HEK293 (cell line): ENCODE measurements around the gene ZYG11B.
"Not testable (repeated sequence)": the region's sequence is repeated elsewhere in the genome, so short reads cannot be mapped to it uniquely, and the experiment has no call there.

Source experiments
- CTCF ChIA-PET: fragments of 350-600 bp; formaldehyde crosslinking; extraction: SDS; loops from one replicate; lab custom pipeline; 2021; ENCODE audit warnings: antibody characterized with exemption; lab: Yijun Ruan, JAX
- POLR2A ChIA-PET: fragments of 300-600 bp; formaldehyde crosslinking; extraction: SDS; loops from one replicate; lab custom pipeline; 2020; ENCODE audit warnings: antibody characterized with exemption, inconsistent platforms; lab: Yijun Ruan, JAX
- H3K27ac ChIP-seq: fragments of 200-500 bp; sonication (Bioruptor generic); 2 replicates; pipeline ENCODE4 v1.5.1; 2014; ENCODE audit warnings: low read depth, low read length, control low read depth, inconsistent platforms; ENCODE audit errors: extremely low read depth
- H3K36me3 ChIP-seq, 2 experiments: fragments of 200-500 bp in 1 of 2; sonication (Bioruptor generic) in 1 of 2; 1 replicate in 1 of 2; 2 replicates in 1 of 2; pipeline ENCODE4 v1.5.1; 2014 to 2017; ENCODE audit warnings: inconsistent platforms in 2 of 2, low read length in 2 of 2; ENCODE audit not compliant: control insufficient read depth in 2 of 2, insufficient read depth in 1 of 2
- H3K4me1 ChIP-seq: fragments of 200-500 bp; sonication (Bioruptor generic); 2 replicates; pipeline ENCODE4 v1.5.1; 2014; ENCODE audit warnings: mild to moderate bottlenecking, low read length, inconsistent platforms; ENCODE audit not compliant: control insufficient read depth, insufficient read depth
- H3K4me3 ChIP-seq: 2 replicates; pipeline ENCODE4 v1.5.1; 2011; ENCODE audit warnings: low read depth, mild to moderate bottlenecking, control low read depth, low read length, moderate library complexity
- H3K9me3 ChIP-seq: fragments of 200-500 bp; sonication (Bioruptor generic); 2 replicates; pipeline ENCODE4 v1.5.1; 2014; ENCODE audit warnings: low read depth, low read length, inconsistent platforms; ENCODE audit not compliant: control insufficient read depth, insufficient read depth
- EGR2 ChIP-seq: fragments of 450-650 bp; formaldehyde crosslinking; IDR thresholded peaks from 2 replicates; pipeline ENCODE4 v1.5.1; 2016; ENCODE audit warnings: low read depth, missing biosample characterization, missing genetic modification characterization
- IKZF3 ChIP-seq: fragments of 450-650 bp; IDR thresholded peaks from 2 replicates; pipeline ENCODE4 v1.5.0; 2018; ENCODE audit warnings: missing biosample characterization, mild to moderate bottlenecking, missing genetic modification characterization, moderate library complexity
- REPIN1 ChIP-seq: fragments of 450-650 bp; formaldehyde crosslinking; IDR thresholded peaks from 2 replicates; pipeline ENCODE4 v1.5.1; 2017; ENCODE audit warnings: missing biosample characterization, missing genetic modification characterization, low read depth
- TRIM28 ChIP-seq: IDR thresholded peaks from 2 replicates; pipeline ENCODE4 v1.6.1; 2011; ENCODE audit warnings: low read length, control low read depth, borderline replicate concordance
- ZBTB1 ChIP-seq: fragments of 450-650 bp; formaldehyde crosslinking; IDR thresholded peaks from 2 replicates; pipeline ENCODE4 v1.5.1; 2016; ENCODE audit warnings: missing biosample characterization, missing genetic modification characterization
- ZFHX2 ChIP-seq: fragments of 450-650 bp; formaldehyde crosslinking; conservative IDR thresholded peaks from 2 replicates; pipeline ENCODE4 v1.5.1; 2016; ENCODE audit warnings: missing biosample characterization, missing genetic modification characterization
- ZFP3 ChIP-seq: fragments of 450-650 bp; formaldehyde crosslinking; IDR thresholded peaks from 2 replicates; pipeline ENCODE4 v1.5.1; 2016; ENCODE audit warnings: low read depth, missing biosample characterization, missing genetic modification characterization
- ZNF10 ChIP-seq: fragments of 450-650 bp; formaldehyde crosslinking; IDR thresholded peaks from 2 replicates; pipeline ENCODE4 v1.5.1; 2017; ENCODE audit warnings: missing biosample characterization, missing genetic modification characterization
- ZNF214 ChIP-seq: fragments of 450-650 bp; formaldehyde crosslinking; IDR thresholded peaks from 2 replicates; pipeline ENCODE4 v1.5.1; 2017; ENCODE audit warnings: missing biosample characterization, mild to moderate bottlenecking, missing genetic modification characterization, borderline replicate concordance
- ZNF324 ChIP-seq: fragments of 450-650 bp; formaldehyde crosslinking; IDR thresholded peaks from 2 replicates; pipeline ENCODE4 v1.5.1; 2016; ENCODE audit warnings: missing biosample characterization, missing genetic modification characterization
- ZNF335 ChIP-seq: fragments of 450-650 bp; formaldehyde crosslinking; conservative IDR thresholded peaks from 2 replicates; pipeline ENCODE4 v1.5.1; 2016; ENCODE audit warnings: missing biosample characterization, missing genetic modification characterization
- ZNF549 ChIP-seq: fragments of 450-650 bp; IDR thresholded peaks from 2 replicates; pipeline ENCODE4 v1.5.1; 2018; ENCODE audit warnings: missing biosample characterization, missing genetic modification characterization, mild to moderate bottlenecking, inconsistent platforms, moderate library complexity
- ZNF558 ChIP-seq: fragments of 450-650 bp; formaldehyde crosslinking; IDR thresholded peaks from 2 replicates; pipeline ENCODE4 v1.5.1; 2016; ENCODE audit warnings: missing biosample characterization, missing genetic modification characterization
- ZNF843 ChIP-seq: fragments of 450-650 bp; formaldehyde crosslinking; IDR thresholded peaks from 2 replicates; pipeline ENCODE4 v1.5.1; 2016; ENCODE audit warnings: missing biosample characterization, missing genetic modification characterization
- ZSCAN30 ChIP-seq: fragments of 450-650 bp; IDR thresholded peaks from 2 replicates; pipeline ENCODE4 v1.5.1; 2018; ENCODE audit warnings: missing biosample characterization, mild to moderate bottlenecking, missing genetic modification characterization, moderate library complexity
- TF ChIP-seq, protein P1 (sequence below): fragments of 450-650 bp; formaldehyde crosslinking; IDR thresholded peaks from 2 replicates; pipeline ENCODE4 v1.5.1; 2016; ENCODE audit warnings: missing biosample characterization, missing genetic modification characterization
- TF ChIP-seq, protein P2 (sequence below): fragments of 450-650 bp; formaldehyde crosslinking; IDR thresholded peaks from 2 replicates; pipeline ENCODE4 v1.5.1; 2016; ENCODE audit warnings: missing biosample characterization, missing genetic modification characterization
- TF ChIP-seq, protein P3 (sequence below): fragments of 450-650 bp; formaldehyde crosslinking; IDR thresholded peaks from 2 replicates; pipeline ENCODE4 v1.5.1; 2016; ENCODE audit warnings: missing biosample characterization, missing genetic modification characterization
- TF ChIP-seq, protein P4 (sequence below): fragments of 450-650 bp; formaldehyde crosslinking; IDR thresholded peaks from 2 replicates; pipeline ENCODE4 v1.5.1; 2017; ENCODE audit warnings: missing biosample characterization, mild to moderate bottlenecking, missing genetic modification characterization, moderate library complexity
- TF ChIP-seq, protein P5 (sequence below): fragments of 450-650 bp; formaldehyde crosslinking; IDR thresholded peaks from 2 replicates; pipeline ENCODE4 v1.5.1; 2016; ENCODE audit warnings: missing biosample characterization, missing genetic modification characterization
- TF ChIP-seq, protein P6 (sequence below): fragments of 450-650 bp; formaldehyde crosslinking; IDR thresholded peaks from 2 replicates; pipeline ENCODE4 v1.5.1; 2016; ENCODE audit warnings: missing biosample characterization, missing genetic modification characterization

ZYG11B gene

DNA sequence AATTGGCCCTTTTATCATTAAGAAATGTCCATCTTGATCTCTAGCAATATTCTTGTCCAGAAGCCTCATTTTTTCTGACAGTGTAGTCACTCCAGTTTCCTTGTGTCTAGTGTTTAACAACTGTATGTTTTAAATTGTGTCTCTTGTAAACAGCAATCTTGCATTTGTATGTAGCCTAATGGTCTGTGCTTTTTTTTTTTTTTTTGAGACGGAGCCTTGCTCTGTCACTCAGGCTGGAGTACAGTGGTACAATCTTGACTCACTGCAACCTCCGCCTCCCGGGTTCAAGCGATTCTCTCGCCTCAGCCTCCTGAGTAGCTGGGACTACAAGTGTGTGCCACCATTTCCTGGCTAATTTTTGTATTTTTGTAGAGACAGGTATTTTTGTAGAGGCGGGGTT, 118.9 kb downstream of the ZYG11B start:
- H3K36me3 ChIP-seq, H3K27ac ChIP-seq, H3K4me3 ChIP-seq, H3K4me1 ChIP-seq, H3K9me3 ChIP-seq, POLR2A ChIA-PET: not testable (repeated sequence)
- CTCF ChIA-PET: interaction anchor here (0.6 kb wide), 1 partner anchor 19 kb away, joined by 4 read pairs; no protein-coding TSS in a partner anchor
- TF ChIP-seq, protein P1, sequence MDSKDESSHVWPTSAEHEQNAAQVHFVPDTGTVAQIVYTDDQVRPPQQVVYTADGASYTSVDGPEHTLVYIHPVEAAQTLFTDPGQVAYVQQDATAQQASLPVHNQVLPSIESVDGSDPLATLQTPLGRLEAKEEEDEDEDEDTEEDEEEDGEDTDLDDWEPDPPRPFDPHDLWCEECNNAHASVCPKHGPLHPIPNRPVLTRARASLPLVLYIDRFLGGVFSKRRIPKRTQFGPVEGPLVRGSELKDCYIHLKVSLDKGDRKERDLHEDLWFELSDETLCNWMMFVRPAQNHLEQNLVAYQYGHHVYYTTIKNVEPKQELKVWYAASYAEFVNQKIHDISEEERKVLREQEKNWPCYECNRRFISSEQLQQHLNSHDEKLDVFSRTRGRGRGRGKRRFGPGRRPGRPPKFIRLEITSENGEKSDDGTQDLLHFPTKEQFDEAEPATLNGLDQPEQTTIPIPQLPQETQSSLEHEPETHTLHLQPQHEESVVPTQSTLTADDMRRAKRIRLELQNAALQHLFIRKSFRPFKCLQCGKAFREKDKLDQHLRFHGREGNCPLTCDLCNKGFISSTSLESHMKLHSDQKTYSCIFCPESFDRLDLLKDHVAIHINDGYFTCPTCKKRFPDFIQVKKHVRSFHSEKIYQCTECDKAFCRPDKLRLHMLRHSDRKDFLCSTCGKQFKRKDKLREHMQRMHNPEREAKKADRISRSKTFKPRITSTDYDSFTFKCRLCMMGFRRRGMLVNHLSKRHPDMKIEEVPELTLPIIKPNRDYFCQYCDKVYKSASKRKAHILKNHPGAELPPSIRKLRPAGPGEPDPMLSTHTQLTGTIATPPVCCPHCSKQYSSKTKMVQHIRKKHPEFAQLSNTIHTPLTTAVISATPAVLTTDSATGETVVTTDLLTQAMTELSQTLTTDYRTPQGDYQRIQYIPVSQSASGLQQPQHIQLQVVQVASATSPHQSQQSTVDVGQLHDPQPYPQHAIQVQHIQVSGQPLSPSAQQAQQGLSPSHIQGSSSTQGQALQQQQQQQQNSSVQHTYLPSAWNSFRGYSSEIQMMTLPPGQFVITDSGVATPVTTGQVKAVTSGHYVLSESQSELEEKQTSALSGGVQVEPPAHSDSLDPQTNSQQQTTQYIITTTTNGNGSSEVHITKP (tag by site-specific recombination): 0 out of 2 replicates have a peak, but pooled peaks have one; percentile 50
- TF ChIP-seq TRIM28: 0 out of 2 replicates have a peak, but pooled peaks have one; percentile 28

DNA sequence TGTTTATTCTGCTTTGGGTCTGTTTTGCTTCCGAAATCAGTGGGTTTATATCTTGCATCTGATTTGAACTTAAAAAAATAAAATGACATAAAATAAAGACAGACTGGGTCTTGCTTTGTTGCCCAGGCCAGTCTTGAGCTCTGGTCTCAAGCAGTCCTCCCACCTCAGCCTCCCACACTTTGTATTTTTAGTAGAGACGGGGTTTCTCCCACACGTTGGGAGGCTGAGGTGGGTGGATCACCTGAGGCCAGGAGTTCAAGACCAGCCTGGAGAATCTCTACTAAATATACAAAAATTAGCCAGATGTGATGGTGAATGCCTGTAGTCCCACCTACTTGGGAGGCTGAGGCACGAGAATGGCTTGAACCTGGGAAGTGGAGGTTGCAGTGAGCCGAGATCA, 122.2 kb downstream of the ZYG11B start:
- Histone ChIP-seq H3K4me3 (no peak overlapping the region), H3K27ac (no peak overlapping the region), H3K9me3 (no peaks in the 10 kb centered on the region), H3K4me1 (peaks cover 3% of the 10 kb centered on the region; the same call in 1 of the 2 replicates), H3K36me3 (no peaks in the 10 kb centered on the region; a peak in 1 of 3 replicates)
- ChIA-PET CTCF (interaction anchor here (0.7 to 1.1 kb wide), 2 partner anchors 9 to 121 kb away, joined by 3 read pairs; no protein-coding TSS in a partner anchor), POLR2A (interaction anchor here (0.6 kb wide), 1 partner anchor 105 kb away, joined by 3 read pairs; no protein-coding TSS in a partner anchor)
- TF ChIP-seq ZNF558: peak; percentile 85
- TF ChIP-seq, protein P2, sequence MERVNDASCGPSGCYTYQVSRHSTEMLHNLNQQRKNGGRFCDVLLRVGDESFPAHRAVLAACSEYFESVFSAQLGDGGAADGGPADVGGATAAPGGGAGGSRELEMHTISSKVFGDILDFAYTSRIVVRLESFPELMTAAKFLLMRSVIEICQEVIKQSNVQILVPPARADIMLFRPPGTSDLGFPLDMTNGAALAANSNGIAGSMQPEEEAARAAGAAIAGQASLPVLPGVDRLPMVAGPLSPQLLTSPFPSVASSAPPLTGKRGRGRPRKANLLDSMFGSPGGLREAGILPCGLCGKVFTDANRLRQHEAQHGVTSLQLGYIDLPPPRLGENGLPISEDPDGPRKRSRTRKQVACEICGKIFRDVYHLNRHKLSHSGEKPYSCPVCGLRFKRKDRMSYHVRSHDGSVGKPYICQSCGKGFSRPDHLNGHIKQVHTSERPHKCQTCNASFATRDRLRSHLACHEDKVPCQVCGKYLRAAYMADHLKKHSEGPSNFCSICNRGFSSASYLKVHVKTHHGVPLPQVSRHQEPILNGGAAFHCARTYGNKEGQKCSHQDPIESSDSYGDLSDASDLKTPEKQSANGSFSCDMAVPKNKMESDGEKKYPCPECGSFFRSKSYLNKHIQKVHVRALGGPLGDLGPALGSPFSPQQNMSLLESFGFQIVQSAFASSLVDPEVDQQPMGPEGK (tag by site-specific recombination): no peak
- TF ChIP-seq ZFHX2 (tag by site-specific recombination): peak; percentile 84
- TF ChIP-seq ZNF214 (tag by site-specific recombination): no peak
- TF ChIP-seq EGR2 (tag by site-specific recombination): peak; percentile 90

DNA sequence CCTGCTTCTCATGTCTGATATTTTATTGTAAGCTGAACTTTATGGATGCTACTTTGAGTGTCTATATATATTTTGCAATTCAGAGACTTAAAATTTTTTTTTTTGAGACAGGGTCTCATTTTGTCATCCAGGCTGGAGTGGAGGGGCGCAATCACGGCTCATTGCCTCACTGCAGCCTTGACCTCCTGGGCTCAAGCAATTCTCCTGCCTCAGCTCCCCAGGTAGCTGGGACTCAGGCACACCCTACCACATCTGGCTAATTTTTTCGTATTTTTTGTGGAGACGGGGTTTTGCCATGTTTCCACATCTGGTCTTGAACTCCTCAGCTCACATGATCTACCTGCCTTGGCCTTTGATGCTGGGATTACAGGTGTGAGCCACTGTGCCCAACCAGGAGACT, 124.7 kb downstream of the ZYG11B start:
- no peak overlapping the region for H3K27ac ChIP-seq
- no peak overlapping the region for H3K4me3 ChIP-seq
- CTCF ChIA-PET: no interaction called here
- peaks cover 6 to 18% of the 10 kb centered on the region in 2 experiments; a peak in 2 of 3 replicates for H3K36me3 ChIP-seq
- H3K4me1 ChIP-seq: no peaks in the 10 kb centered on the region
- no peaks in the 10 kb centered on the region for H3K9me3 ChIP-seq
- POLR2A ChIA-PET: no interaction called here
- no peak for TF ChIP-seq ZFP3
- TF ChIP-seq, protein P3, sequence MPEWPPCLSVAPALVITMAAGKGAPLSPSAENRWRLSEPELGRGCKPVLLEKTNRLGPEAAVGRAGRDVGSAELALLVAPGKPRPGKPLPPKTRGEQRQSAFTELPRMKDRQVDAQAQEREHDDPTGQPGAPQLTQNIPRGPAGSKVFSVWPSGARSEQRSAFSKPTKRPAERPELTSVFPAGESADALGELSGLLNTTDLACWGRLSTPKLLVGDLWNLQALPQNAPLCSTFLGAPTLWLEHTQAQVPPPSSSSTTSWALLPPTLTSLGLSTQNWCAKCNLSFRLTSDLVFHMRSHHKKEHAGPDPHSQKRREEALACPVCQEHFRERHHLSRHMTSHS (tag by site-specific recombination): no peak
- TF ChIP-seq, protein P4, sequence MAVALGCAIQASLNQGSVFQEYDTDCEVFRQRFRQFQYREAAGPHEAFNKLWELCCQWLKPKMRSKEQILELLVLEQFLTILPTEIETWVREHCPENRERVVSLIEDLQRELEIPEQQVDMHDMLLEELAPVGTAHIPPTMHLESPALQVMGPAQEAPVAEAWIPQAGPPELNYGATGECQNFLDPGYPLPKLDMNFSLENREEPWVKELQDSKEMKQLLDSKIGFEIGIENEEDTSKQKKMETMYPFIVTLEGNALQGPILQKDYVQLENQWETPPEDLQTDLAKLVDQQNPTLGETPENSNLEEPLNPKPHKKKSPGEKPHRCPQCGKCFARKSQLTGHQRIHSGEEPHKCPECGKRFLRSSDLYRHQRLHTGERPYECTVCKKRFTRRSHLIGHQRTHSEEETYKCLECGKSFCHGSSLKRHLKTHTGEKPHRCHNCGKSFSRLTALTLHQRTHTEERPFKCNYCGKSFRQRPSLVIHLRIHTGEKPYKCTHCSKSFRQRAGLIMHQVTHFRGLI (tag by site-specific recombination): no peak
- TF ChIP-seq ZBTB1 (tag by site-specific recombination): no peak
- TF ChIP-seq REPIN1: no peak
- no peak for TF ChIP-seq ZNF335 (tag by site-specific recombination)
- TF ChIP-seq ZNF324: no peak
- TF ChIP-seq ZSCAN30: no peak
- no peak for TF ChIP-seq IKZF3 (tag by site-specific recombination)
- no peak for TF ChIP-seq ZNF10 (tag by site-specific recombination)
- TF ChIP-seq, protein P5, sequence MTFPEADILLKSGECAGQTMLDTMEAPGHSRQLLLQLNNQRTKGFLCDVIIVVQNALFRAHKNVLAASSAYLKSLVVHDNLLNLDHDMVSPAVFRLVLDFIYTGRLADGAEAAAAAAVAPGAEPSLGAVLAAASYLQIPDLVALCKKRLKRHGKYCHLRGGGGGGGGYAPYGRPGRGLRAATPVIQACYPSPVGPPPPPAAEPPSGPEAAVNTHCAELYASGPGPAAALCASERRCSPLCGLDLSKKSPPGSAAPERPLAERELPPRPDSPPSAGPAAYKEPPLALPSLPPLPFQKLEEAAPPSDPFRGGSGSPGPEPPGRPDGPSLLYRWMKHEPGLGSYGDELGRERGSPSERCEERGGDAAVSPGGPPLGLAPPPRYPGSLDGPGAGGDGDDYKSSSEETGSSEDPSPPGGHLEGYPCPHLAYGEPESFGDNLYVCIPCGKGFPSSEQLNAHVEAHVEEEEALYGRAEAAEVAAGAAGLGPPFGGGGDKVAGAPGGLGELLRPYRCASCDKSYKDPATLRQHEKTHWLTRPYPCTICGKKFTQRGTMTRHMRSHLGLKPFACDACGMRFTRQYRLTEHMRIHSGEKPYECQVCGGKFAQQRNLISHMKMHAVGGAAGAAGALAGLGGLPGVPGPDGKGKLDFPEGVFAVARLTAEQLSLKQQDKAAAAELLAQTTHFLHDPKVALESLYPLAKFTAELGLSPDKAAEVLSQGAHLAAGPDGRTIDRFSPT (tag by site-specific recombination): no peak
- TF ChIP-seq ZNF549 (tag by site-specific recombination): no peak
- TF ChIP-seq, protein P6, sequence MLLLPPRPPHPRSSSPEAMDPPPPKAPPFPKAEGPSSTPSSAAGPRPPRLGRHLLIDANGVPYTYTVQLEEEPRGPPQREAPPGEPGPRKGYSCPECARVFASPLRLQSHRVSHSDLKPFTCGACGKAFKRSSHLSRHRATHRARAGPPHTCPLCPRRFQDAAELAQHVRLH (tag by site-specific recombination): no peak
- TF ChIP-seq ZNF843: no peak
